Astrocyte of the hippocampus (primary cell): ENCODE measurements around the gene SUN5.
"Not testable (repeated sequence)": the region's sequence is repeated elsewhere in the genome, so short reads cannot be mapped to it uniquely, and the experiment has no call there.

ENCODE experiments used
- DNase-seq: peaks from one replicate; pipeline ENCODE4 v3.0.0; 2011; ENCODE audit warnings: low read depth, low spot score

Gene SUN5

GRCh38 chr20:33004141-33004751, at the start of gene SUN5:
Gene SUN5 (minus strand): TSS chr20:33004433. CDS start chr20:33004340, 93 bp downstream.
- no peak for DNase-seq

GRCh38 chr20:33053291-33054106, 49.3 kb upstream of the SUN5 start, which contains the start of gene BPIFB3:
Gene BPIFB3 (plus strand): TSS chr20:33053903. CDS start chr20:33055436, 1,533 bp downstream.
- DNase-seq: no peak

DNA sequence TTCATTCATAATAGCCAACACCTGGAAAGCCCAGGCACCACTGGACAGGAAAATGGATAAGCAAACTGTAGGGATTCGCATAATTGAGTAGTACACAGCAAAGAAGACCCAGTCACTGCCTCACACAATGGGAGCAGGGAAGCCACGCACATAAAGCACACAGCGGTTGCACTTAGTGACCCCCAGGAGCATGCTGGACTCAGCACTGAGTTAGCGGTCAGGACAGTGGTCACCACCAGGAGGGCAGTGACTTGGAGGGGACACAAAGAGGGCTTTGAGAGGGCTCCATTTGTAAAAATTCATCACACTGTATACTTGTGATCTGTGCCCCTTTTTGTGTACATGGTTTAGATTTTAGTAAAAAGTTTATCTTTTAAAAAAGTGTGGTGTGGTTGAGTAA, 47.1 kb upstream of the SUN5 start:
- DNase-seq: no peak

DNA sequence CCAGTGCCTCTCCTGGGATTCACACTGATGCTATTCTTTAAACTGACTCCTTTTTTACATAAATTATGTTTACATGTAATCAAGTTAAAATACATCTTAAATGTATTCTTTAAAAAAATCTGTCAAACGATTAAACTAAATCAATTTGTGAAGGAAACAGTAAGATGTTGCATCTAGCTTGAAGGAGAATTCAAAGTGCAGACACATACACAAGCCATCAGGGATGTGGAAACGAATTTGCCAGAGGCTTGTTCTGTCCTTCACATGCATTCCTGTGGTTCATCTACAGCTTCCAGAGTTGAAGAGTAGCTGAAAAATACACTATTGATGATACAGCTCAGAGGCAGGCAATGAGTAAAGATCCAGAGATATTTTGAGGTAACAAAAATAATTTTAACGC, 42.2 kb upstream of the SUN5 start:
- DNase-seq: no peak

- DNase-seq: not testable (repeated sequence)
Observed at GRCh38 chr20:33045129-33045721, 41.0 kb upstream of the SUN5 start.

DNA sequence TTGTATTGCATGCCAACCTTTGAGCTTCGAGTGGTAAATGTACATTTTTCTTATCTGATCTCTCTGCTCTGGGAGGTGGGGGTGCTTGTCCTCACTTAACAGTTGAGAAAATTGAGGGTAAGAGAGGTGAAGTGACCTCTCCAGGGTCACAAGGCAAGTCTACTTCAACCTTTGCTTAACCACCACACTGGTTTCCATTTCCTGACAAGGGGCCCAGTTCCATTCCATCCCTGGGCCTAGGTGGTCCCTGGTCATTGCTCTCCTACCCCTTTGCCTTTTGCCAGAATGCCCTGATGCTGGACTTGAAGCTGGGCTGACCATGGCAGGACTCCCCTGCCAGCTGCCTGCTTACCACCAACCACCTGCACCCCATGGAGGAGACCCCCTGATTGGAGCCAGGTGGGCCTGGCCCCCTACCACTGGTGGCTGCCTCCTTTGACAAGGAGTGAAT, 39.5 kb upstream of the SUN5 start:
- DNase-seq: no peak

- no peak for DNase-seq
Observed at GRCh38 chr20:33042983-33043730, 38.9 kb upstream of the SUN5 start.

- no peak for DNase-seq
Observed at GRCh38 chr20:33042430-33042829, 38.2 kb upstream of the SUN5 start.

DNA sequence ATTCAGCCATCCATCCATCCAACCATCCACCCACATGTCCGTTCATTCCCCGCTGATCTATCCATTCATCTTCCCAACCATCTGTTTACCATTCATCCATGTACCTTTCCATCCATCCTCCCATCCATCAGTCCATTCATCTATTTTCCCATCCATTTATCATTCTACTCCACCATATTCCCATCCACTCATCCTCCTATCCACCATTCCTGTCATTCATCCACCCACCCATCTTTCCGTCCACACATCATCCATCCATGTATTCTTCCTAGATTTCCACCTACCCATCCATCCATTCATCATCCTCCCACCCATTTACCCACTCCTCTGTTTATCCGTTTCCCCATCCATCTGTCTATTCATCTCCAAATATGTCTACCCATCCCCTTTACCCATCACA, 34.0 kb upstream of the SUN5 start:
- DNase-seq: no peak

- no peak for DNase-seq
Observed at GRCh38 chr20:33037456-33037855, 33.2 kb upstream of the SUN5 start.

- no peak for DNase-seq
Observed at GRCh38 chr20:33034901-33035492, 30.8 kb upstream of the SUN5 start.

GRCh38 chr20:33034115-33034514, 29.9 kb upstream of the SUN5 start:
- no peak for DNase-seq

GRCh38 chr20:33033381-33033780, 29.1 kb upstream of the SUN5 start:
- DNase-seq: no peak

DNA sequence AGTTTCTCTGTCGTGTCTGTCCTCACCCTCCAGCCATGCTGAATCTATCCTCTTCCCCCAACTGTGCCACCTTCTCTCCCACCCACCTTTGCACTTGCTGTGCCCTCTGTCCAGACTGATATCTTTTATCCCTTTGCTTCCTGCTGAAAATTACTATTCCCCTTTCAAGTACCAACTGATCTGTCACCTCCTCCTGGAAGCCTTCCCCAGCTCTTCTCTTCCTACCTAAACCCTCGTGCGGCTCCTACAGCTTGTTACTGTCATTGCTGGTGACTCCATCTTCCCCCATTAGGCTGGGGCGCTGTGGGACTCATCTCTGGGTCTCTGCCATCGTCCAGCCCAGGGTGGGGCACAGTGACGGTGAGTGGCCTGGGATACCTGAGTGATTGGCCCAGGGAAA, 28.3 kb upstream of the SUN5 start:
- no peak for DNase-seq

GRCh38 chr20:33031531-33031930, 27.3 kb upstream of the SUN5 start, which contains the start of gene BPIFB6:
Gene BPIFB6 (plus strand): TSS chr20:33031648. CDS start chr20:33031648, 0 bp downstream.
- no peak for DNase-seq

- DNase-seq: no peak
Observed at GRCh38 chr20:33030569-33030968, 26.3 kb upstream of the SUN5 start.

- no peak for DNase-seq
Observed at GRCh38 chr20:33030076-33030475, 25.8 kb upstream of the SUN5 start.

DNA sequence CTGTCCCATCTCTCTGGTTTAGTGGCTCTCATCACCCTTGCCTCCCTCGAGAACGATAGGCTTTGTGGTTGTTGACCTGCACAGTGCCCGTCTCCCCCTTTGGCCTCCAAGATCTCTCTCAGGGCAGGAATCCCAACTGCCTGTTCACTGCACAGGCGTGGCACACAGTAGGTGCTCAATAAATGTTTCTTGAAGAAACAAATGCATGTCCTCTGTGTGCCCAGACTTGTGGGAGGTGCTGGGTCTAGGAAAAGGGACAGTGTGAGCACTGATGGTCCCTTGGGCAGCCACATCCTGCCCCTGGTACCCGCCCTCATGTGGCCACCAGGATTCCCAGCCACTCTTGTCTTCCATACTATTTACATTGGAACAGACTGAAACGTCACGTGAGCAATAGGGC, 24.6 kb upstream of the SUN5 start:
- DNase-seq: no peak

- no peak for DNase-seq
Observed at GRCh38 chr20:33027769-33028751, 23.8 kb upstream of the SUN5 start.
